HEK293 (cell line): Measurements from ENCODE around the gene RCSD1.

Experiments used
- CTCF ChIA-PET: fragments of 350-600 bp; formaldehyde crosslinking; extraction: SDS; loops from one replicate; lab custom pipeline; 2021; ENCODE audit warnings: antibody characterized with exemption; lab: Yijun Ruan, JAX
- POLR2A ChIA-PET: fragments of 300-600 bp; formaldehyde crosslinking; extraction: SDS; loops from one replicate; lab custom pipeline; 2020; ENCODE audit warnings: antibody characterized with exemption, inconsistent platforms; lab: Yijun Ruan, JAX
- H3K27ac ChIP-seq: fragments of 200-500 bp; sonication (Bioruptor generic); 2 replicates; pipeline ENCODE4 v1.5.1; 2014; ENCODE audit warnings: low read depth, low read length, control low read depth, inconsistent platforms; ENCODE audit errors: extremely low read depth
- H3K36me3 ChIP-seq, 2 experiments: fragments of 200-500 bp in 1 of 2; sonication (Bioruptor generic) in 1 of 2; 1 replicate in 1 of 2; 2 replicates in 1 of 2; pipeline ENCODE4 v1.5.1; 2014 to 2017; ENCODE audit warnings: inconsistent platforms in 2 of 2, low read length in 2 of 2; ENCODE audit not compliant: control insufficient read depth in 2 of 2, insufficient read depth in 1 of 2
- H3K4me1 ChIP-seq: fragments of 200-500 bp; sonication (Bioruptor generic); 2 replicates; pipeline ENCODE4 v1.5.1; 2014; ENCODE audit warnings: mild to moderate bottlenecking, low read length, inconsistent platforms; ENCODE audit not compliant: control insufficient read depth, insufficient read depth
- H3K4me3 ChIP-seq: 2 replicates; pipeline ENCODE4 v1.5.1; 2011; ENCODE audit warnings: low read depth, mild to moderate bottlenecking, control low read depth, low read length, moderate library complexity
- H3K9me3 ChIP-seq: fragments of 200-500 bp; sonication (Bioruptor generic); 2 replicates; pipeline ENCODE4 v1.5.1; 2014; ENCODE audit warnings: low read depth, low read length, inconsistent platforms; ENCODE audit not compliant: control insufficient read depth, insufficient read depth
- HOXD13 ChIP-seq: sonication (generic); formaldehyde crosslinking; IDR thresholded peaks from 2 replicates; pipeline ENCODE4 v1.8.0; 2022; ENCODE audit warnings: missing genetic modification reagents, borderline replicate concordance
- KLF7 ChIP-seq: fragments of 450-650 bp; formaldehyde crosslinking; IDR thresholded peaks from 2 replicates; pipeline ENCODE4 v1.5.1; 2016; ENCODE audit warnings: missing biosample characterization, missing genetic modification characterization, borderline replicate concordance
- OVOL3 ChIP-seq: fragments of 450-650 bp; formaldehyde crosslinking; IDR thresholded peaks from 2 replicates; pipeline ENCODE4 v1.5.1; 2016; ENCODE audit warnings: missing biosample characterization, missing genetic modification characterization
- SP2 ChIP-seq: fragments of 450-650 bp; formaldehyde crosslinking; IDR thresholded peaks from 2 replicates; pipeline ENCODE4 v1.5.1; 2016; ENCODE audit warnings: missing biosample characterization, missing genetic modification characterization
- ZBTB49 ChIP-seq: fragments of 450-650 bp; formaldehyde crosslinking; IDR thresholded peaks from 2 replicates; pipeline ENCODE4 v1.5.1; 2016; ENCODE audit warnings: missing biosample characterization, missing genetic modification characterization, low read depth
- ZNF140 ChIP-seq: fragments of 450-650 bp; formaldehyde crosslinking; IDR thresholded peaks from 2 replicates; pipeline ENCODE4 v1.5.1; 2016; ENCODE audit warnings: missing biosample characterization, missing genetic modification characterization
- ZNF169 ChIP-seq: fragments of 450-650 bp; formaldehyde crosslinking; IDR thresholded peaks from 2 replicates; pipeline ENCODE4 v1.5.1; 2016; ENCODE audit warnings: missing biosample characterization, missing genetic modification characterization
- ZNF214 ChIP-seq: fragments of 450-650 bp; formaldehyde crosslinking; IDR thresholded peaks from 2 replicates; pipeline ENCODE4 v1.5.1; 2017; ENCODE audit warnings: missing biosample characterization, mild to moderate bottlenecking, missing genetic modification characterization, borderline replicate concordance
- ZNF221 ChIP-seq: fragments of 450-650 bp; formaldehyde crosslinking; IDR thresholded peaks from 2 replicates; pipeline ENCODE4 v1.5.1; 2017; ENCODE audit warnings: missing biosample characterization, missing genetic modification characterization, borderline replicate concordance
- ZNF311 ChIP-seq: fragments of 450-650 bp; formaldehyde crosslinking; IDR thresholded peaks from 2 replicates; pipeline ENCODE4 v1.5.1; 2017; ENCODE audit warnings: missing biosample characterization, missing genetic modification characterization, borderline replicate concordance
- ZNF324 ChIP-seq: fragments of 450-650 bp; formaldehyde crosslinking; IDR thresholded peaks from 2 replicates; pipeline ENCODE4 v1.5.1; 2016; ENCODE audit warnings: missing biosample characterization, missing genetic modification characterization
- ZNF341 ChIP-seq: fragments of 450-650 bp; formaldehyde crosslinking; IDR thresholded peaks from 2 replicates; pipeline ENCODE4; 2016; ENCODE audit warnings: low read depth, missing biosample characterization, missing genetic modification characterization
- ZNF394 ChIP-seq: fragments of 450-650 bp; formaldehyde crosslinking; IDR thresholded peaks from 2 replicates; pipeline ENCODE4 v1.5.1; 2016; ENCODE audit warnings: missing biosample characterization, missing genetic modification characterization, mild to moderate bottlenecking, moderate library complexity, borderline replicate concordance
- ZNF416 ChIP-seq: fragments of 450-650 bp; formaldehyde crosslinking; IDR thresholded peaks from 2 replicates; pipeline ENCODE4 v1.5.1; 2016; ENCODE audit warnings: missing biosample characterization, missing genetic modification characterization
- ZNF48 ChIP-seq: fragments of 450-650 bp; formaldehyde crosslinking; IDR thresholded peaks from 2 replicates; pipeline ENCODE4 v1.5.1; 2016; ENCODE audit warnings: missing biosample characterization, missing genetic modification characterization
- ZNF560 ChIP-seq: fragments of 450-650 bp; formaldehyde crosslinking; IDR thresholded peaks from 2 replicates; pipeline ENCODE4 v1.5.1; 2017; ENCODE audit warnings: missing biosample characterization, missing genetic modification characterization, borderline replicate concordance
- ZNF677 ChIP-seq: fragments of 450-650 bp; IDR thresholded peaks from 2 replicates; pipeline ENCODE4 v1.5.0; 2018; ENCODE audit warnings: missing biosample characterization, mild to moderate bottlenecking, missing genetic modification characterization, moderate library complexity
- ZNF768 ChIP-seq: fragments of 450-650 bp; formaldehyde crosslinking; IDR thresholded peaks from 2 replicates; pipeline ENCODE4 v1.5.1; 2018; ENCODE audit warnings: missing biosample characterization, mild to moderate bottlenecking, missing genetic modification characterization
- ZNF791 ChIP-seq: fragments of 450-650 bp; formaldehyde crosslinking; IDR thresholded peaks from 2 replicates; pipeline ENCODE4 v1.5.1; 2016; ENCODE audit warnings: missing biosample characterization, missing genetic modification characterization
- TF ChIP-seq, protein P1 (sequence below): fragments of 450-650 bp; formaldehyde crosslinking; IDR thresholded peaks from 2 replicates; pipeline ENCODE4 v1.5.1; 2017; ENCODE audit warnings: missing biosample characterization, mild to moderate bottlenecking, missing genetic modification characterization, moderate library complexity
- TF ChIP-seq, protein P2 (sequence below): fragments of 450-650 bp; formaldehyde crosslinking; conservative IDR thresholded peaks from 2 replicates; pipeline ENCODE4 v1.5.1; 2016; ENCODE audit warnings: low read depth, missing biosample characterization, missing genetic modification characterization
- TF ChIP-seq, protein P3 (sequence below): fragments of 450-650 bp; formaldehyde crosslinking; IDR thresholded peaks from 2 replicates; pipeline ENCODE4 v1.5.1; 2016; ENCODE audit warnings: missing biosample characterization, missing genetic modification characterization
- TF ChIP-seq, protein P4 (sequence below): fragments of 450-650 bp; formaldehyde crosslinking; IDR thresholded peaks from 2 replicates; pipeline ENCODE4 v1.5.1; 2016; ENCODE audit warnings: missing biosample characterization, missing genetic modification characterization

RCSD1 gene

GRCh38 chr1:167621780-167622313, 8.2 kb upstream of the RCSD1 start:
- H3K4me1 ChIP-seq: no peaks in the 10 kb centered on the region
- no peaks in the 10 kb centered on the region for H3K36me3 ChIP-seq
- CTCF ChIA-PET: no interaction called here
- TF ChIP-seq ZNF311 (tag by site-specific recombination) (no peak), HOXD13 (CRISPR knock-in tag) (no peak), ZNF341 (tag by site-specific recombination) (no peak), OVOL3 (tag by site-specific recombination) (no peak), ZNF394 (tag by site-specific recombination) (no peak), ZNF677 (tag by site-specific recombination) (no peak), ZNF140 (tag by site-specific recombination) (no peak), ZNF48 (tag by site-specific recombination) (no peak), ZNF214 (tag by site-specific recombination) (no peak), ZBTB49 (no peak), ZNF221 (tag by site-specific recombination) (no peak), KLF7 (tag by site-specific recombination) (no peak)
- TF ChIP-seq, protein P1, sequence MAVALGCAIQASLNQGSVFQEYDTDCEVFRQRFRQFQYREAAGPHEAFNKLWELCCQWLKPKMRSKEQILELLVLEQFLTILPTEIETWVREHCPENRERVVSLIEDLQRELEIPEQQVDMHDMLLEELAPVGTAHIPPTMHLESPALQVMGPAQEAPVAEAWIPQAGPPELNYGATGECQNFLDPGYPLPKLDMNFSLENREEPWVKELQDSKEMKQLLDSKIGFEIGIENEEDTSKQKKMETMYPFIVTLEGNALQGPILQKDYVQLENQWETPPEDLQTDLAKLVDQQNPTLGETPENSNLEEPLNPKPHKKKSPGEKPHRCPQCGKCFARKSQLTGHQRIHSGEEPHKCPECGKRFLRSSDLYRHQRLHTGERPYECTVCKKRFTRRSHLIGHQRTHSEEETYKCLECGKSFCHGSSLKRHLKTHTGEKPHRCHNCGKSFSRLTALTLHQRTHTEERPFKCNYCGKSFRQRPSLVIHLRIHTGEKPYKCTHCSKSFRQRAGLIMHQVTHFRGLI (tag by site-specific recombination): no peak
- TF ChIP-seq, protein P2, sequence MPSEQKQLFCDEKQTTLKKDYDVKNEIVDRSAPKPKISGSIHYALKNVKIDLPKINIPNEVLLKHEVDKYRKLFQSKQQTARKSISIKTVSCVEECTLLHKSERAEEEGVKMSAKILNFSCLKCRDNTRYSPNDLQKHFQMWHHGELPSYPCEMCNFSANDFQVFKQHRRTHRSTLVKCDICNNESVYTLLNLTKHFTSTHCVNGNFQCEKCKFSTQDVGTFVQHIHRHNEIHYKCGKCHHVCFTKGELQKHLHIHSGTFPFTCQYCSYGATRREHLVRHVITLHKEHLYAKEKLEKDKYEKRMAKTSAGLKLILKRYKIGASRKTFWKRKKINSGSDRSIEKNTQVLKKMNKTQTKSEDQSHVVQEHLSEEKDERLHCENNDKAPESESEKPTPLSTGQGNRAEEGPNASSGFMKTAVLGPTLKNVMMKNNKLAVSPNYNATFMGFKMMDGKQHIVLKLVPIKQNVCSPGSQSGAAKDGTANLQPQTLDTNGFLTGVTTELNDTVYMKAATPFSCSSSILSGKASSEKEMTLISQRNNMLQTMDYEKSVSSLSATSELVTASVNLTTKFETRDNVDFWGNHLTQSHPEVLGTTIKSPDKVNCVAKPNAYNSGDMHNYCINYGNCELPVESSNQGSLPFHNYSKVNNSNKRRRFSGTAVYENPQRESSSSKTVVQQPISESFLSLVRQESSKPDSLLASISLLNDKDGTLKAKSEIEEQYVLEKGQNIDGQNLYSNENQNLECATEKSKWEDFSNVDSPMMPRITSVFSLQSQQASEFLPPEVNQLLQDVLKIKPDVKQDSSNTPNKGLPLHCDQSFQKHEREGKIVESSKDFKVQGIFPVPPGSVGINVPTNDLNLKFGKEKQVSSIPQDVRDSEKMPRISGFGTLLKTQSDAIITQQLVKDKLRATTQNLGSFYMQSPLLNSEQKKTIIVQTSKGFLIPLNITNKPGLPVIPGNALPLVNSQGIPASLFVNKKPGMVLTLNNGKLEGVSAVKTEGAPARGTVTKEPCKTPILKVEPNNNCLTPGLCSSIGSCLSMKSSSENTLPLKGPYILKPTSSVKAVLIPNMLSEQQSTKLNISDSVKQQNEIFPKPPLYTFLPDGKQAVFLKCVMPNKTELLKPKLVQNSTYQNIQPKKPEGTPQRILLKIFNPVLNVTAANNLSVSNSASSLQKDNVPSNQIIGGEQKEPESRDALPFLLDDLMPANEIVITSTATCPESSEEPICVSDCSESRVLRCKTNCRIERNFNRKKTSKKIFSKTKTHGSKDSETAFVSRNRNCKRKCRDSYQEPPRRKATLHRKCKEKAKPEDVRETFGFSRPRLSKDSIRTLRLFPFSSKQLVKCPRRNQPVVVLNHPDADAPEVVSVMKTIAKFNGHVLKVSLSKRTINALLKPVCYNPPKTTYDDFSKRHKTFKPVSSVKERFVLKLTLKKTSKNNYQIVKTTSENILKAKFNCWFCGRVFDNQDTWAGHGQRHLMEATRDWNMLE (tag by site-specific recombination): no peak
- TF ChIP-seq, protein P3, sequence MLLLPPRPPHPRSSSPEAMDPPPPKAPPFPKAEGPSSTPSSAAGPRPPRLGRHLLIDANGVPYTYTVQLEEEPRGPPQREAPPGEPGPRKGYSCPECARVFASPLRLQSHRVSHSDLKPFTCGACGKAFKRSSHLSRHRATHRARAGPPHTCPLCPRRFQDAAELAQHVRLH (tag by site-specific recombination): no peak
- no peak overlapping the region for H3K4me3 ChIP-seq
- POLR2A ChIA-PET: no interaction called here
- H3K27ac ChIP-seq: no peak overlapping the region
- H3K9me3 ChIP-seq: no peaks in the 10 kb centered on the region

DNA sequence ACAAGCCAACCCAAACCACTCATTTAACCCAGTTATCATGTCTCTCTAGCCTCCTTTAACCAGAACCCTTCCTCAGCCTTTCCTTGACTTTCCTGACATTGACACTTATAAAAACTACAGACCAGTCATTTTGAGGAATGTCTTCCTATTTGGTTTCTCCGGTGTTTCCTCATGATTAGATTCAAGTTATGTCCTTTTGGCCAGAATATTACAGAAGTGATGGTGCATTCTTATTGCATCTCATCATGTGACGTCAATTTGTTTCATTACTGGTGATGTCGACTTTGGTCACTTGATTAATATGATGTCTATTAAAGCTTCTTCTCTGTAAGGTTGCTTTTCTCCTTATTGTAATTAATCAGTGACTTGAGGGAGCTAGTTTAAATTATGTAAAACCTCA, 6.1 kb upstream of the RCSD1 start:
- POLR2A ChIA-PET: interaction anchor here (1.2 kb wide), 1 partner anchor 70 kb away, joined by 3 read pairs; the partner anchor contains the start of gene CREG1
- Histone ChIP-seq H3K9me3 (no peaks in the 10 kb centered on the region), H3K4me1 (no peaks in the 10 kb centered on the region)
- no peak for TF ChIP-seq ZNF791 (tag by site-specific recombination)
- TF ChIP-seq ZNF560: no peak
- no peak for TF ChIP-seq ZNF324 (tag by site-specific recombination)
- TF ChIP-seq ZNF416: no peak
- no peak for TF ChIP-seq ZNF169 (tag by site-specific recombination)
- TF ChIP-seq SP2 (tag by site-specific recombination): no peak
- TF ChIP-seq, protein P4, sequence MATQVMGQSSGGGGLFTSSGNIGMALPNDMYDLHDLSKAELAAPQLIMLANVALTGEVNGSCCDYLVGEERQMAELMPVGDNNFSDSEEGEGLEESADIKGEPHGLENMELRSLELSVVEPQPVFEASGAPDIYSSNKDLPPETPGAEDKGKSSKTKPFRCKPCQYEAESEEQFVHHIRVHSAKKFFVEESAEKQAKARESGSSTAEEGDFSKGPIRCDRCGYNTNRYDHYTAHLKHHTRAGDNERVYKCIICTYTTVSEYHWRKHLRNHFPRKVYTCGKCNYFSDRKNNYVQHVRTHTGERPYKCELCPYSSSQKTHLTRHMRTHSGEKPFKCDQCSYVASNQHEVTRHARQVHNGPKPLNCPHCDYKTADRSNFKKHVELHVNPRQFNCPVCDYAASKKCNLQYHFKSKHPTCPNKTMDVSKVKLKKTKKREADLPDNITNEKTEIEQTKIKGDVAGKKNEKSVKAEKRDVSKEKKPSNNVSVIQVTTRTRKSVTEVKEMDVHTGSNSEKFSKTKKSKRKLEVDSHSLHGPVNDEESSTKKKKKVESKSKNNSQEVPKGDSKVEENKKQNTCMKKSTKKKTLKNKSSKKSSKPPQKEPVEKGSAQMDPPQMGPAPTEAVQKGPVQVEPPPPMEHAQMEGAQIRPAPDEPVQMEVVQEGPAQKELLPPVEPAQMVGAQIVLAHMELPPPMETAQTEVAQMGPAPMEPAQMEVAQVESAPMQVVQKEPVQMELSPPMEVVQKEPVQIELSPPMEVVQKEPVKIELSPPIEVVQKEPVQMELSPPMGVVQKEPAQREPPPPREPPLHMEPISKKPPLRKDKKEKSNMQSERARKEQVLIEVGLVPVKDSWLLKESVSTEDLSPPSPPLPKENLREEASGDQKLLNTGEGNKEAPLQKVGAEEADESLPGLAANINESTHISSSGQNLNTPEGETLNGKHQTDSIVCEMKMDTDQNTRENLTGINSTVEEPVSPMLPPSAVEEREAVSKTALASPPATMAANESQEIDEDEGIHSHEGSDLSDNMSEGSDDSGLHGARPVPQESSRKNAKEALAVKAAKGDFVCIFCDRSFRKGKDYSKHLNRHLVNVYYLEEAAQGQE (tag by site-specific recombination): no peak
- no peak for TF ChIP-seq ZNF768 (tag by site-specific recombination)

More for the DNA sequence above, 6.1 kb upstream of the RCSD1 start:
- Histone ChIP-seq H3K36me3 (no peaks in the 10 kb centered on the region), H3K4me3 (no peak overlapping the region), H3K27ac (no peak overlapping the region)
- CTCF ChIA-PET: no interaction called here
